ENCODE measurements around the gene NRAS.
"Not testable (repeated sequence)": the region's sequence is repeated elsewhere in the genome, so short reads cannot be mapped to it uniquely, and the experiment has no call there.

The NRAS gene

GRCh38 chr1:114755006-114755931 is 38.7 kb upstream of the NRAS start:
- peak overlapping the region; percentile 81 for H3K4me2 ChIP-seq (ENCODE audit: low read length)
- peak overlapping the region; percentile 100 for H3K9ac ChIP-seq (ENCODE audit: low read length)
- peaks cover 69% of the 10 kb centered on the region for H4K20me1 ChIP-seq (ENCODE audit: insufficient read depth, low read length)
- H3K4me3 ChIP-seq (ENCODE audit: low read length): peak overlapping the region; percentile 100
- no peak overlapping the region for H2AFZ ChIP-seq (ENCODE audit: low read depth, low read length)
- no peaks in the 10 kb centered on the region; the same call in 1 of the 2 replicates for H3K27me3 ChIP-seq (ENCODE audit: low read depth, low read length)
- peaks cover 39% of the 10 kb centered on the region for H3K4me1 ChIP-seq (ENCODE audit: low read length)
- H3K27ac ChIP-seq (ENCODE audit: low read length): peak overlapping the region; percentile 97; the same call in 1 of the 2 replicates
- H3K79me2 ChIP-seq (ENCODE audit: low read length): peaks cover 75% of the 10 kb centered on the region
- H3K36me3 ChIP-seq (replicated peaks; ENCODE audit: low read depth, low read length): peaks cover 21% of the 10 kb centered on the region
- TF ChIP-seq CTCF (IDR thresholded peaks at IDR 0.05; ENCODE audit: low read depth, low read length) (no peak), EZH2phosphoT487 (IDR thresholded peaks at IDR 0.05; ENCODE audit: low read depth) (no peak)
- H3K9me3 ChIP-seq (ENCODE audit: insufficient read depth, low read length): no peaks in the 10 kb centered on the region

GRCh38 chr1:114753702-114754101 is 37.1 kb upstream of the NRAS start:
- peaks cover 39% of the 10 kb centered on the region for H3K4me1 ChIP-seq (ENCODE audit: low read length)
- not testable (repeated sequence) for H3K4me3 ChIP-seq (ENCODE audit: low read length); H3K27ac ChIP-seq (ENCODE audit: low read length); H3K9ac ChIP-seq (ENCODE audit: low read length); H3K4me2 ChIP-seq (ENCODE audit: low read length); H3K9me3 ChIP-seq (ENCODE audit: insufficient read depth, low read length); H2AFZ ChIP-seq (ENCODE audit: low read depth, low read length); H3K27me3 ChIP-seq (ENCODE audit: low read depth, low read length)
- H3K79me2 ChIP-seq (ENCODE audit: low read length): peaks cover 91% of the 10 kb centered on the region
- H4K20me1 ChIP-seq (ENCODE audit: insufficient read depth, low read length): peaks cover 85% of the 10 kb centered on the region
- H3K36me3 ChIP-seq (replicated peaks; ENCODE audit: low read depth, low read length): peaks cover 35% of the 10 kb centered on the region

- no peak overlapping the region for H3K4me3 ChIP-seq (ENCODE audit: low read length)
- H3K4me2 ChIP-seq (ENCODE audit: low read length): no peak overlapping the region
- no peak overlapping the region for H3K27ac ChIP-seq (ENCODE audit: low read length)
- peaks cover 41% of the 10 kb centered on the region for H3K36me3 ChIP-seq (replicated peaks; ENCODE audit: low read depth, low read length)
- H4K20me1 ChIP-seq (ENCODE audit: insufficient read depth, low read length): peaks cover 89% of the 10 kb centered on the region
- H3K27me3 ChIP-seq (ENCODE audit: low read depth, low read length): no peaks in the 10 kb centered on the region; the same call in 1 of the 2 replicates
- TF ChIP-seq CTCF (IDR thresholded peaks at IDR 0.05; ENCODE audit: low read depth, low read length) (no peak), EZH2phosphoT487 (IDR thresholded peaks at IDR 0.05; ENCODE audit: low read depth) (no peak)
- H2AFZ ChIP-seq (ENCODE audit: low read depth, low read length): no peak overlapping the region
- H3K9me3 ChIP-seq (ENCODE audit: insufficient read depth, low read length): no peaks in the 10 kb centered on the region
- peaks cover 97% of the 10 kb centered on the region for H3K79me2 ChIP-seq (ENCODE audit: low read length)
- no peak overlapping the region for H3K9ac ChIP-seq (ENCODE audit: low read length)
- peaks cover 34% of the 10 kb centered on the region for H3K4me1 ChIP-seq (ENCODE audit: low read length)
Measured at GRCh38 chr1:114753143-114753542, 36.6 kb upstream of the NRAS start.

GRCh38 chr1:114750780-114751179 is 34.2 kb upstream of the NRAS start:
- H3K9ac ChIP-seq (ENCODE audit: low read length): no peak overlapping the region
- peaks cover 100% of the 10 kb centered on the region for H3K79me2 ChIP-seq (ENCODE audit: low read length)
- H3K9me3 ChIP-seq (ENCODE audit: insufficient read depth, low read length): no peaks in the 10 kb centered on the region
- no peak overlapping the region for H3K27ac ChIP-seq (ENCODE audit: low read length)
- no peak overlapping the region for H3K4me2 ChIP-seq (ENCODE audit: low read length)
- H3K36me3 ChIP-seq (replicated peaks; ENCODE audit: low read depth, low read length): peaks cover 56% of the 10 kb centered on the region
- H4K20me1 ChIP-seq (ENCODE audit: insufficient read depth, low read length): peaks cover 89% of the 10 kb centered on the region
- no peak overlapping the region for H3K4me3 ChIP-seq (ENCODE audit: low read length)
- H3K4me1 ChIP-seq (ENCODE audit: low read length): peaks cover 42% of the 10 kb centered on the region
- no peak overlapping the region for H2AFZ ChIP-seq (ENCODE audit: low read depth, low read length)
- TF ChIP-seq EZH2phosphoT487 (IDR thresholded peaks at IDR 0.05; ENCODE audit: low read depth): no peak
- TF ChIP-seq CTCF (IDR thresholded peaks at IDR 0.05; ENCODE audit: low read depth, low read length): no peak
- no peaks in the 10 kb centered on the region for H3K27me3 ChIP-seq (ENCODE audit: low read depth, low read length)

All from OCI-LY3 (cell line).